PC-9 (cell line): ENCODE measurements around the gene MERTK.

Experiments used
- EZH2 ChIP-seq: fragments of 200-600 bp; sonication (generic); IDR thresholded peaks from 2 replicates; pipeline ENCODE4 v1.8.0; 2017; ENCODE audit warnings: antibody characterized with exemption, low read depth
- TF ChIP-seq, protein P1 (sequence below): fragments of 200-600 bp; sonication (generic); conservative IDR thresholded peaks from 2 replicates; pipeline ENCODE4 v1.6.1; 2017; ENCODE audit warnings: mixed run types, antibody characterized with exemption, mild to moderate bottlenecking, moderate library complexity

DNA sequence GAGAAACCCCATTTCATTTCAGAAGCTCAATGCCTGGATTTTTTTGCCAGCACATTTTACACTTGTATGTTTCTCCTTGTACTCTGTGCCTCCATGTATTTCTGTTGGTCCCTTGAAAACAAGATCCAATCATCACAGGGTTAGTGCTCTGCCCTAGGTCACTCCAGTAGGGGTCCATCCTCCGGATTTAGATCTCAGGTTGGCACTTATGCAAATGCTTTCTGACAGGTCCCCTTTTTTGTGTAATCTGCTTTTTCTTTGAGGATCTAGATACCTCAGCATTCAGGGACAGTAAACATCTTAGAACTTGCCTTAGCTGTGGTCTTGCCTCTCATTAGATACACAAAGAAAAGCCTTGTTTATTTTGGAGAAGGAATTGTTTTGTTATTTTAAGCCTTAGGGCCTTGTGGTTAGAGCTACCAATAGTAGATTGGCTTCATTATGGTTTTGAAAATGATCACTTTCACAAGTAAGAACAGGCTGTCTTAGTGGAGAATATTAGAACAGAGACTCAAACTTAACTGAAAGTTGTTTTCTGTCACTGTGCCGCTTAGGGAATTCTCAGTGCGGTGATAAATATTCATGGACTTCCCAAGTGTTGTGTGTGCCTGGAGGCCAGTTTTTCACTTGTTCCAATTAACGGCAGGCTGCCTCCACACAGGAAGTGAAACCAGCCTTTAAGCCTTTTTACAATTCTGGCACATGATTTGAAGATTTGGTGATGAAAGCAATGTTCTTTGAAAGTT is 7.8 kb downstream of the MERTK start:
- TF ChIP-seq, protein P1, sequence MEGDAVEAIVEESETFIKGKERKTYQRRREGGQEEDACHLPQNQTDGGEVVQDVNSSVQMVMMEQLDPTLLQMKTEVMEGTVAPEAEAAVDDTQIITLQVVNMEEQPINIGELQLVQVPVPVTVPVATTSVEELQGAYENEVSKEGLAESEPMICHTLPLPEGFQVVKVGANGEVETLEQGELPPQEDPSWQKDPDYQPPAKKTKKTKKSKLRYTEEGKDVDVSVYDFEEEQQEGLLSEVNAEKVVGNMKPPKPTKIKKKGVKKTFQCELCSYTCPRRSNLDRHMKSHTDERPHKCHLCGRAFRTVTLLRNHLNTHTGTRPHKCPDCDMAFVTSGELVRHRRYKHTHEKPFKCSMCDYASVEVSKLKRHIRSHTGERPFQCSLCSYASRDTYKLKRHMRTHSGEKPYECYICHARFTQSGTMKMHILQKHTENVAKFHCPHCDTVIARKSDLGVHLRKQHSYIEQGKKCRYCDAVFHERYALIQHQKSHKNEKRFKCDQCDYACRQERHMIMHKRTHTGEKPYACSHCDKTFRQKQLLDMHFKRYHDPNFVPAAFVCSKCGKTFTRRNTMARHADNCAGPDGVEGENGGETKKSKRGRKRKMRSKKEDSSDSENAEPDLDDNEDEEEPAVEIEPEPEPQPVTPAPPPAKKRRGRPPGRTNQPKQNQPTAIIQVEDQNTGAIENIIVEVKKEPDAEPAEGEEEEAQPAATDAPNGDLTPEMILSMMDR: no peak
- TF ChIP-seq EZH2: no peak
